Lower leg skin (tissue), 3 donors: ENCODE data around the gene DIPK2A.

Source experiments
- CTCF ChIP-seq, 3 donors: fragments of 450-650 bp; IDR thresholded peaks; one replicate each; pipeline ENCODE4 v1.5.1; 2016; ENCODE audit warnings: antibody characterized with exemption in 3 of 3, mild to moderate bottlenecking in 3 of 3, moderate library complexity in 2 of 3
- POLR2A ChIP-seq, 2 donors: fragments of 450-650 bp; IDR thresholded peaks; one replicate each; pipeline ENCODE4 v1.6.1; 2016 to 2017; ENCODE audit warnings: antibody characterized with exemption in 2 of 2, mild to moderate bottlenecking in 1 of 2, moderate library complexity in 1 of 2

GRCh38 chr3:143988306-143988705 is 16.7 kb downstream of the DIPK2A start:
- no peak for TF ChIP-seq CTCF (IDR thresholded peaks at IDR 0.05)
- TF ChIP-seq POLR2A (IDR thresholded peaks at IDR 0.05): no peak
